GM21717 (cell line): ENCODE data around the gene CCND1.

ENCODE experiments used
- ATAC-seq: cut with Tn5 transposase; IDR thresholded peaks from one replicate; pipeline ENCODE4 v1.9.1; 2021; ENCODE audit warnings: mild to moderate bottlenecking, moderate library complexity; ENCODE audit not compliant: unreplicated experiment

CCND1 gene

GRCh38 chr11:69640260-69640994 lies 529 bp upstream of the CCND1 start:
- ATAC-seq: no peak

GRCh38 chr11:69641681-69642548 lies 959 bp downstream of the CCND1 start:
- no peak for ATAC-seq

- ATAC-seq: no peak
These were observed 1.6 kb downstream of the CCND1 start for GRCh38 chr11:69642549-69642912.

- no peak for ATAC-seq
These were observed 2.1 kb downstream of the CCND1 start for GRCh38 chr11:69642913-69643632.

- ATAC-seq: no peak
These were observed 2.7 kb downstream of the CCND1 start for GRCh38 chr11:69643646-69644045.

GRCh38 chr11:69644071-69644961 lies 3.4 kb downstream of the CCND1 start:
- ATAC-seq: no peak

- ATAC-seq: no peak
These were observed 4.2 kb downstream of the CCND1 start for GRCh38 chr11:69644962-69645675.

- ATAC-seq: no peak
These were observed 5.0 kb downstream of the CCND1 start for GRCh38 chr11:69645801-69646492.

GRCh38 chr11:69646493-69647389 lies 5.8 kb downstream of the CCND1 start:
- no peak for ATAC-seq

- no peak for ATAC-seq
These were observed 6.4 kb downstream of the CCND1 start for GRCh38 chr11:69647390-69647748.

- no peak for ATAC-seq
These were observed 7.0 kb downstream of the CCND1 start for GRCh38 chr11:69647761-69648497.

- no peak for ATAC-seq
These were observed 8.0 kb downstream of the CCND1 start for GRCh38 chr11:69648679-69649575.

- no peak for ATAC-seq
These were observed 8.6 kb downstream of the CCND1 start for GRCh38 chr11:69649576-69649900.

- ATAC-seq: no peak
These were observed 9.3 kb downstream of the CCND1 start for GRCh38 chr11:69650081-69650831.

GRCh38 chr11:69650832-69651344 lies 9.9 kb downstream of the CCND1 start:
- ATAC-seq: no peak
